Neural cell (in vitro differentiated cells): Measurements from ENCODE around the gene RUNX1. TPM values are rescaled to one million over a fixed set of nuclear protein-coding genes. Genes with fewer than 3 reads are reported as not detected.

ENCODE experiments used
- H2AFZ ChIP-seq: fragments of 200-600, 300-800 bp; sonication (generic), shearing (Covaris generic); 2 replicates; pipeline ENCODE4 v1.6.0; 2014; ENCODE audit warnings: low read depth, mild to moderate bottlenecking, antibody characterized with exemption, low read length, moderate library complexity
- H3F3A ChIP-seq: fragments of 200-600 bp; shearing (Covaris generic); 2 replicates; pipeline ENCODE4 v1.6.1; 2016; ENCODE audit warnings: mild to moderate bottlenecking, moderate library complexity, mixed read lengths, antibody characterized with exemption, low read length; ENCODE audit not compliant: insufficient read depth, poor library complexity, severe bottlenecking
- H3K27ac ChIP-seq: fragments of 200-600, 300-800 bp; sonication (generic), shearing (Covaris generic); 2 replicates; pipeline ENCODE4 v1.5.1; 2014; ENCODE audit warnings: mild to moderate bottlenecking, low read length, moderate library complexity
- H3K27me3 ChIP-seq: fragments of 300-800, 200-600 bp; sonication (generic), shearing (Covaris generic); 2 replicates; pipeline ENCODE4 v1.6.0; 2014; ENCODE audit warnings: mild to moderate bottlenecking, low read depth, low read length, moderate library complexity; ENCODE audit not compliant: insufficient read depth
- H3K36me3 ChIP-seq: fragments of 300-800, 200-600 bp; sonication (generic), shearing (Covaris generic); 2 replicates; pipeline ENCODE4 v1.5.1; 2014; ENCODE audit warnings: mild to moderate bottlenecking, antibody characterized with exemption, low read length, moderate library complexity; ENCODE audit not compliant: insufficient read depth
- H3K4me2 ChIP-seq: fragments of 300-800, 200-600 bp; sonication (generic), shearing (Covaris generic); 2 replicates; pipeline ENCODE4 v1.6.0; 2014; ENCODE audit warnings: mild to moderate bottlenecking, low read length
- H3K4me3 ChIP-seq: fragments of 300-800, 200-600 bp; sonication (generic), shearing (Covaris generic); 2 replicates; pipeline ENCODE4 v1.5.1; 2014; ENCODE audit warnings: mild to moderate bottlenecking, low read length, moderate library complexity
- H3K79me2 ChIP-seq: fragments of 200-600 bp; shearing (Covaris generic); replicated peaks from 2 replicates; pipeline ENCODE4 v1.6.0; 2014; ENCODE audit warnings: mild to moderate bottlenecking, low read length, moderate library complexity; ENCODE audit not compliant: insufficient read depth
- H3K9ac ChIP-seq: fragments of 300-800, 200-600 bp; sonication (generic), shearing (Covaris generic); 2 replicates; pipeline ENCODE4 v1.6.1; 2016; ENCODE audit warnings: mild to moderate bottlenecking, low read length, mixed read lengths
- H3K9me2 ChIP-seq: fragments of 200-600 bp; shearing (Covaris generic); 2 replicates; pipeline ENCODE4 v1.6.1; 2016; ENCODE audit warnings: mild to moderate bottlenecking, low read length, mixed read lengths; ENCODE audit not compliant: insufficient read depth
- H3K9me3 ChIP-seq: fragments of 200-600, 300-800 bp; sonication (generic), shearing (Covaris generic); 2 replicates; pipeline ENCODE4 v1.6.1; 2016; ENCODE audit warnings: mild to moderate bottlenecking, mixed run types, low read length, moderate library complexity, mixed read lengths
- H4K20me1 ChIP-seq: fragments of 200-600 bp; shearing (Covaris generic); 2 replicates; pipeline ENCODE4 v1.6.1; 2016; ENCODE audit warnings: mild to moderate bottlenecking, mixed run types; ENCODE audit not compliant: insufficient read depth
- CTCF ChIP-seq: fragments of 450-650 bp; IDR thresholded peaks from 2 replicates; pipeline ENCODE4 v1.5.1; 2014; ENCODE audit warnings: antibody characterized with exemption, mild to moderate bottlenecking, moderate library complexity; ENCODE audit not compliant: poor library complexity, severe bottlenecking
- EP300 ChIP-seq: fragments of 450-650 bp; conservative IDR thresholded peaks from 2 replicates; pipeline ENCODE4 v1.6.1; 2014; ENCODE audit warnings: antibody characterized with exemption, mild to moderate bottlenecking, moderate library complexity; ENCODE audit not compliant: poor library complexity, severe bottlenecking
- EZH2 ChIP-seq: fragments of 200-600, 300-800 bp; shearing (Covaris generic), sonication (generic); IDR thresholded peaks from 2 replicates; pipeline ENCODE4 v1.6.1; 2014; ENCODE audit warnings: antibody characterized with exemption, low read length, borderline replicate concordance, mild to moderate bottlenecking; ENCODE audit not compliant: insufficient read depth, poor library complexity, severe bottlenecking
- MXI1 ChIP-seq: fragments of 450-650 bp; conservative IDR thresholded peaks from 2 replicates; pipeline ENCODE4 v1.6.1; 2014; ENCODE audit warnings: antibody characterized with exemption, mild to moderate bottlenecking; ENCODE audit not compliant: poor library complexity, severe bottlenecking
- POLR2AphosphoS5 ChIP-seq: IDR thresholded peaks from 2 replicates; pipeline ENCODE4 v1.6.1; 2012
- RAD21 ChIP-seq: fragments of 450-650 bp; conservative IDR thresholded peaks from 2 replicates; pipeline ENCODE4 v1.6.1; 2014; ENCODE audit warnings: antibody characterized with exemption, mild to moderate bottlenecking, moderate library complexity
- REST ChIP-seq: IDR thresholded peaks from 2 replicates; pipeline ENCODE4 v1.6.1; 2012; ENCODE audit warnings: borderline replicate concordance
- SMC3 ChIP-seq: fragments of 450-650 bp; conservative IDR thresholded peaks from 2 replicates; pipeline ENCODE4 v1.6.1; 2014; ENCODE audit warnings: antibody characterized with exemption, mild to moderate bottlenecking, moderate library complexity; ENCODE audit not compliant: poor library complexity
- TAF1 ChIP-seq: IDR thresholded peaks from 2 replicates; pipeline ENCODE4 v1.6.1; 2012; ENCODE audit warnings: low read depth
- polyA plus RNA-seq: library from polyadenylated mRNA; depleted of rRNA; stranded (reverse); fragments of >200 nt; gene quantifications from 2 replicates; pipeline ENCODE4 v1.2.3, GENCODE V29; 2014

The RUNX1 gene
- polyA plus RNA-seq, 1 donor from 2014 or later = not detected

DNA sequence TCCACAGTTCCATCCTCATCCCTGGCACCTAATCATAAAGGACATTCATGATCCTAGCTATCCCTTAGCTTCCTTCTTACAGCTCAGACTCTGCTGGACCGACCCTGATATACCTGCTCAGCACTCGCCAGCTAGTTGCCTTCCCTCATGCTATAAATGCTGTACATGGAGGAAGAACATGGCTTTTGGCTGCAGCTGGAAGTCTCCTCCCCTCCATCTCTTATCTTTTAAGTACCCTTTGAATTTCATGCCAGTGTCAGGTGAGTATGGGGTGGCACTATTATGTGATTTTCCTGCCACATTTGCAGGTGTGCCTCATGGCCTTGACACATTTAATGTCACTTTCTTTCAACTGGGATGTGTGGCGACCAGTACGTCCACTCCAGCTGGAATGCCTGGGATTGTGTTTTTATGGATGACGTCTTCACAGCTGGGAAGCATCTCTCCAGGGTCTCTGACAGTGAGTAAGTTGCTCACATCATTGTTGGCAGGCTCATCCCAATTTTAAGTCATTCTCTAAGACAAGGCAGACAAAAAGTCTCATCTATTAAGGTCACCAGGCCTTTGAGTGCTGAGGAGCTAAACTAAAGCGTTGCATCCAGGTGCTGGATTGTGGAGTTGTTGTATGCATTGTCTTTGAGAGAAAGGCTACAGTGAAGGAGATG lies 43.4 kb downstream of the RUNX1 start:
- no peak overlapping the region for H3K4me2 ChIP-seq
- no peak overlapping the region for H3K9ac ChIP-seq
- H3K27me3 ChIP-seq = no peaks in the 10 kb centered on the region
- TF ChIP-seq REST (no peak), EP300 (no peak), POLR2AphosphoS5 (no peak), EZH2 (no peak), RAD21 (no peak), MXI1 (no peak), CTCF (no peak), TAF1 (no peak)
- H3F3A ChIP-seq = no peaks in the 10 kb centered on the region
- no peak overlapping the region for H3K4me3 ChIP-seq
- H3K36me3 ChIP-seq = no peaks in the 10 kb centered on the region
- H4K20me1 ChIP-seq = no peaks in the 10 kb centered on the region
- H3K79me2 ChIP-seq = no peaks in the 10 kb centered on the region
- no peak overlapping the region for H2AFZ ChIP-seq
- H3K9me2 ChIP-seq = no peaks in the 10 kb centered on the region
- no peaks in the 10 kb centered on the region for H3K9me3 ChIP-seq
- H3K27ac ChIP-seq = no peak overlapping the region

DNA sequence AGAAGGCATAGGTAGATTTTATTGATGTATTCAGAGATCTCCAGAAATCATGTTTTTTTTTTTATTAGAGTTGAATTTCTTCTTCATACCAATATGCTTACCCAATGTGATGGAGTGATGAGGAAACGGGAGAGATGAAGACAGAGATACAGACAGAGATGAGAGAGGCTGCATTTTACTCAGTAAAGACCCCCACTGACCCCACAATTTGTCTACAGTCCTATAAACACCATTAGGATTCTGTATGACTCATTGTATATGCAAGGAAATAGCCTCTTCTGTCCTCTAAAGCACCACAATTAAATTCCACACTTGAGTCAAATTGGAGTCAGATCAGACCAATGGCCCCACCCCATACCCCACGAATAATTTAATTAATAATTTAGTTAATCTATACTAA lies 44.0 kb downstream of the RUNX1 start:
- Histone ChIP-seq H3K9me2 (no peaks in the 10 kb centered on the region), H3K27ac (no peak overlapping the region), H3K27me3 (no peaks in the 10 kb centered on the region), H2AFZ (no peak overlapping the region), H4K20me1 (no peaks in the 10 kb centered on the region), H3K9me3 (no peaks in the 10 kb centered on the region), H3F3A (no peaks in the 10 kb centered on the region), H3K36me3 (no peaks in the 10 kb centered on the region), H3K79me2 (no peaks in the 10 kb centered on the region), H3K4me2 (no peak overlapping the region), H3K4me3 (no peak overlapping the region), H3K9ac (no peak overlapping the region)
- TF ChIP-seq CTCF (no peak), SMC3 (no peak), EZH2 (no peak), EP300 (no peak), TAF1 (no peak), MXI1 (no peak), RAD21 (no peak), REST (no peak), POLR2AphosphoS5 (no peak)
